Posterior cingulate gyrus (tissue), 11 donors: ENCODE data around the gene PCNT.
A peak's percentile ranks its signal among the peaks of the same experiment; 100 is the strongest.

Experiments
- DNase-seq, 10 donors: peaks; one replicate each; pipeline versions ENCODE4 v3.0.0 to v3.0.0-alpha.2; 2020 to 2021; ENCODE audit warnings: mixed read lengths in 3 of 10
- intact Hi-C: fragments of 100-400 bp; cut with DNase I; formaldehyde crosslinking; loops from one replicate; pipeline ENCODE4 v1.15.1; 2023

PCNT gene, protein sequence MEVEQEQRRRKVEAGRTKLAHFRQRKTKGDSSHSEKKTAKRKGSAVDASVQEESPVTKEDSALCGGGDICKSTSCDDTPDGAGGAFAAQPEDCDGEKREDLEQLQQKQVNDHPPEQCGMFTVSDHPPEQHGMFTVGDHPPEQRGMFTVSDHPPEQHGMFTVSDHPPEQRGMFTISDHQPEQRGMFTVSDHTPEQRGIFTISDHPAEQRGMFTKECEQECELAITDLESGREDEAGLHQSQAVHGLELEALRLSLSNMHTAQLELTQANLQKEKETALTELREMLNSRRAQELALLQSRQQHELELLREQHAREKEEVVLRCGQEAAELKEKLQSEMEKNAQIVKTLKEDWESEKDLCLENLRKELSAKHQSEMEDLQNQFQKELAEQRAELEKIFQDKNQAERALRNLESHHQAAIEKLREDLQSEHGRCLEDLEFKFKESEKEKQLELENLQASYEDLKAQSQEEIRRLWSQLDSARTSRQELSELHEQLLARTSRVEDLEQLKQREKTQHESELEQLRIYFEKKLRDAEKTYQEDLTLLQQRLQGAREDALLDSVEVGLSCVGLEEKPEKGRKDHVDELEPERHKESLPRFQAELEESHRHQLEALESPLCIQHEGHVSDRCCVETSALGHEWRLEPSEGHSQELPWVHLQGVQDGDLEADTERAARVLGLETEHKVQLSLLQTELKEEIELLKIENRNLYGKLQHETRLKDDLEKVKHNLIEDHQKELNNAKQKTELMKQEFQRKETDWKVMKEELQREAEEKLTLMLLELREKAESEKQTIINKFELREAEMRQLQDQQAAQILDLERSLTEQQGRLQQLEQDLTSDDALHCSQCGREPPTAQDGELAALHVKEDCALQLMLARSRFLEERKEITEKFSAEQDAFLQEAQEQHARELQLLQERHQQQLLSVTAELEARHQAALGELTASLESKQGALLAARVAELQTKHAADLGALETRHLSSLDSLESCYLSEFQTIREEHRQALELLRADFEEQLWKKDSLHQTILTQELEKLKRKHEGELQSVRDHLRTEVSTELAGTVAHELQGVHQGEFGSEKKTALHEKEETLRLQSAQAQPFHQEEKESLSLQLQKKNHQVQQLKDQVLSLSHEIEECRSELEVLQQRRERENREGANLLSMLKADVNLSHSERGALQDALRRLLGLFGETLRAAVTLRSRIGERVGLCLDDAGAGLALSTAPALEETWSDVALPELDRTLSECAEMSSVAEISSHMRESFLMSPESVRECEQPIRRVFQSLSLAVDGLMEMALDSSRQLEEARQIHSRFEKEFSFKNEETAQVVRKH (N-terminal part only)

DNA sequence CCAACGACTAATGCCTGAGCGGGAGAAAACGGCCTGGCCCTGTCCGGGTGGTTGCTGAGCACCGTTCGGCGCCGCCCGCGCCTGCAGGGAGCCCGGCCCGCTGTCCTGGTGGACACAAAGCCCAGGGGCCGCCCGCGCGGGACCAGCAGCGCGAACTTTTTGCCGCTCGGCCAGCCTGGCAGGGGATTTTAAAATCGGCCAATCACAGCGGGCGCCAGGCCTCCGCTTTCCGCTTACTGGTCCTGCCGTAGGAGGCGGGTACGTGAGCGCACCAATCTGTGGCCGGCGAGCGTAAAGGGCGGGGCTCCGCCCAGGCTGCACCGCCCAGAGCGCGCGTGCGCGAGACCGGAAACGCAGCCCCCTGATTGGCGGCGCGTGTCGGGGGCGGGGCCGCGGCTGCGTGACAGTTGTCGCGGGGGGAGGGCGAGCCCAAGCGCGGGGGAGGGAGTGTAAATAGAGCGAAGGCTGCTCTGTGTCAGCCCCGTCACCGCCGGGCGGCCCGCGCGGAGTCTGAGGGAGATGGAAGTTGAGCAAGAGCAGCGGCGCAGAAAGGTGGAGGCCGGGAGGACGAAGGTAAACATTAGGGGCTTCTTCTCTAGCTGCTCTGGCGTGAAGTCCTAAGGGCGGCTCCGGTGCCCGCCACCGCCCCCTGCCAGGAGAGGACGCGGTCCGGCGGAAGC is at the start of gene PCNT, which contains the start of gene C21orf58:
TSS of gene PCNT (plus strand) at position 447 of the 680 bp plus-strand sequence. CDS start at position 520, 73 bp downstream.
TSS of gene C21orf58 (minus strand) at position 161 of the 680 bp plus-strand sequence. CDS start 1,132 bp downstream, outside the sequence.
- intact Hi-C loops: loop anchor here (2.0 to 10.0 kb wide), 4 partner anchors 37 to 179 kb away; partner anchors contain the start of genes DIP2A, LSS and YBEY
- DNase-seq: peak; percentile 95 to 100 (median 97)

DNA sequence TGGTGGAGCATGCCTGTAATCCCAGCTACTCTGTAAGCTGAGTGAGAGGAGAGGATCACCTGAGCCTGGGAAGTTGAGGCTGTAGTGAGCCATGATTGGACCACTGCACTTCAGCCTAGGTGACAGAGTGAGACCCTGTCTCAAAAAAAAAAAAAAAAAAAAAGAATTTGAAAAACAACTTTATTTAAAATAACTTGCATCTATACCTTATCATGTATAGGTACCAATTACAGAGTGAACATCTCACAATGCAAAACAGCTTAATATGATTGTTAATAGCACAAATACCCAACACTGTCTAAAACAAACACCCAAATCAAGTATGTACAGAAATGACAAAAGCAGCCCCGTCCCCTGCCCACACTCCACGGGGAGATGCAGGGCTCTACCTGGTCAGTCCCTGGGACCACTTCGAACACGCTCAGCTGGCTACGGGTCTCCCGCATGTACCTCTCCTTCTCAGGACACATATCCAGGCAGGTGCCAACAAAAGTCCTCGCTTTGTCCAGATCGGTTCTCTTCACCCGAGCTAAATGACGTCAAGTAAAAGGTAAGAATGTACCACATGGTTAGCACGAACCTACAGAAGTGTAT is 49.1 kb upstream of the PCNT start:
- DNase-seq: peak in 2 of 10 donors; percentile 69 to 71
- intact Hi-C loops: no loop called here

DNA sequence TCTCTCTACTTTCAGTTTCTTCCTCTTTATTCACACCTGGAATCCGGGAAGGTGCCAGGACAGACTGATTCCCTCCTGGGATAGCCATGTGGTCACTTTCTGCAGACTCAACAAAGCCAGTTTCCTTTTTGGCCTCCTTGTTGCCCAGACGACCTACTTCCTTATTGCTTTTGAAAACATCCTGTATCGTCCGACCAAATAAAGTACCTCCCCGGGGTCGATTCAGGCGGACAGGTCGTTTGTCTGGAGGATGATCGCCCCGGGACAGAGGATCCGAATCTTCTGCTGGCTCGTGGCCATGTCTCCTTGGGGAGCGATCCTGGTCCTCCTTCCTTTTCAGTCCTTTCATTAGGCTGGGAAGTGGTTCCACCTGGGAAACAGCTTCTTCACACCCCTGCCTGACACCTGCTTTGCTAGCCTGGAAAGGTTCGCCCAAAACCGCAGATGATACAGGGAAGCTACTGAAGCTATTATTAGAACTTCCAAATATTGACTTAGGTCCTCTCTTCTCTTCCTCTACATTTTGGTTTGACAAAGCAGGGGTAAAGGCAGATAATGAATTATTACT is 39.8 kb upstream of the PCNT start:
- intact Hi-C loops: no loop called here
- peak in 2 of 10 donors; percentile 57 to 67 for DNase-seq

DNA sequence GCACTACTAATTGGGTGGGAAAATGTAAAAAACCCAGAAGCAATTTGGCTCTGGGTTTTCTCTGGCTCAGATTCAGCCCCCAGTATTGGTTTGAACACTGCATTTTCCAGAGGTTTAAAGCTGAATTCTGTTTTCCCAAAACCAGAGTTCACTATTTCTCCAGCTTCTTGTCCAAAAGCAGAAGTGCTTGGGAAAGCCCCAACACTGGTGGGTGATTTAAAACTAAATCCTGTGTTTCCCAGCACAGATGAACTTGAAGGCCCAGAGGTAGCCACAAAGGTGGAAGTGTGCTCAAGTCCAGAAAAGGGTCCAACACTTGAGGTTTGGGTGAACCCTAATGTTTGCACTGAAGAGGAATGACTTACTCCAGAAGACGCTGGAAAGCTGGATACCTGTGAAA is 39.2 kb upstream of the PCNT start:
- no peak for DNase-seq
- intact Hi-C loops: loop anchor here (5.0 kb wide), 2 partner anchors 142 to 173 kb away; partner anchors contain the start of gene DIP2A

DNA sequence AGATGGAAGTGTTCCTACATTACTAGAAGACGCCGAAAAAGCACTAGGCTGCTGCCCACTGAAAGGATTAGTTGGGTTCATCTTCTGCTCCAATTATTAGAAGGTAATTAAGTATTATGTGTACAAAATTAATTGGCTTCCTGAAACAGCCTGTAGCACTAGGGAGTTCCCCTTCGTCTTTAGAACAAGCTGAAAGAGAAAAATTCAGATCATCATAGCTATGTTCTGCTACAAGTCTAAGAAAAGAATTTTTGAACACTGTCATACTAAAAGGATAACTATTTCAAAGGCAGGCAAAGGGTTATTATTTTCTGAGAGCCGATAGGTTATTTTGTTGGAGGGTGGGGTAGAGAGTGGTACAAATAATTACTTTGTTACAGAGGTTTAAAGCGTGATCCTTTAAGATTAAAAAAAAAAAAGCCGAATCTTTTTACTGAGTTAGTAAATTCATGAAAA is 38.7 kb upstream of the PCNT start, which contains the start of gene MCM3AP:
TSS of gene MCM3AP (minus strand) at position 406 of the 456 bp plus-strand sequence. CDS start at position 81, 325 bp downstream.
- intact Hi-C loops: loop anchor here (5.0 kb wide), 2 partner anchors 143 to 172 kb away; partner anchors contain the start of gene DIP2A
- peak in 1 of 10 donors; percentile 3 for DNase-seq

DNA sequence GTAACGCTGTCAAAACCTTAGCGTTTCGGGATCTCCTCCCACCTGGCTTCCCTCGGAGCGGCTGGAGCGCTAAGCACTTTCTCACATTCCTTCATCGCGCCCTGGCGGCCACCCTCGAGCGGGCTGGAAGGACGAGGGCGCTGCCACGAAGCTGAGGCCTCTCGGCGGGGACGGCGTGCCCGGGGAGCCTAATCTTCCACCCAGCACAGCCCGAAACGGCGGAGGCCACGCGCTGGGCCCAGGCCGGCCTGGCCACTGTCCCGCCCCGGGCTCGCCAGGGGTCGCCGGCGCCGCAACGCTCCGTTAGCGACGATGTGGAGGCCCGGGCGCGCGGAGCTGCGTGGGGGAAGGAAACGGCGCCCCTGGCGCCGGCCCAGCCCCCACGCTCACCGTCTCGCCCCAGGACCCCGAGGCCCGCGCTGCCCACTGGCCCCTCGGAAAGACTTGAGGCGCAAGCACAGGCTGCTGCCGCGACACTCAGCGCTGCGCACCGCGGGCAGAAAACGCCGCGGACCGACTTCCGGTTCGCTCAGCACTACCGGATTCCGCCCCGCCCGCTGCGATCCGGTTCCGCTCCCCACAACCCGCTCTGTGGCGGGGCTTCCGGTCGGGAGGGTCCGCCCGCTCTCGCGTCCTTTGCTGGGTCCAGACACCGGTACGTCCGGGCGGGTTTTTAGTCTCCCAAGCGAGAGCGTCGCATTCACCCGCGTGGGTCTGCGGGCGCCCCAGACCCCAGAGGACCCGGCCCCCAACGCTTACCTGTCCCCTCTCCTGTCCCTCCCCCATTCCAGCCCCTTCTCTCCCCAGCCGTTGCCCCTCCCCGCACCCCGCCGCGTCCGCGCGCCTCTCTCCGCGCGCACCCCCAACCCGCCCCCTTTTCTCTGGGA is 38.0 kb upstream of the PCNT start, which contains the start of gene YBEY:
TSS of gene YBEY (plus strand) at position 582 of the 887 bp plus-strand sequence. CDS start 572 bp downstream, outside the sequence.
- intact Hi-C loops: loop anchor here (2.0 to 5.0 kb wide), 3 partner anchors 37 to 171 kb away; partner anchors contain the start of genes C21orf58 and DIP2A
- peak; percentile 81 to 98 (median 92) for DNase-seq

DNA sequence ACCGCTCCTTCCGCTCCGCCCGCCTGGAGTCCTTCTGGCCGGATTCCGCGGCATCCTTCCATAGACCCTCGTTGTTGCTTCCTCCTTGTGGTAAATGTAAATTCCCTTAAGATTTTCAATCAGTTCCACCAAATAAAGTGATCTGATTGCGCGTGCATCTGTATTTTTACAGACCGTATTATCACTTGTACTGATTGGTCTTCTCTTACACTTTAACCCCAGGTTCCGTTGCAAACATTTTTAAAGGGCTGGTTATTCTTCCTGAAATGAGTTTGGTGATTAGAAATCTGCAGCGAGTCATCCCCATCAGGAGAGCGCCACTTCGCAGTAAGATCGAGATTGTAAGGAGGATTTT is 37.3 kb upstream of the PCNT start:
- DNase-seq: no peak
- intact Hi-C loops: loop anchor here (2.0 to 5.0 kb wide), 3 partner anchors 36 to 171 kb away; partner anchors contain the start of genes C21orf58 and DIP2A

DNA sequence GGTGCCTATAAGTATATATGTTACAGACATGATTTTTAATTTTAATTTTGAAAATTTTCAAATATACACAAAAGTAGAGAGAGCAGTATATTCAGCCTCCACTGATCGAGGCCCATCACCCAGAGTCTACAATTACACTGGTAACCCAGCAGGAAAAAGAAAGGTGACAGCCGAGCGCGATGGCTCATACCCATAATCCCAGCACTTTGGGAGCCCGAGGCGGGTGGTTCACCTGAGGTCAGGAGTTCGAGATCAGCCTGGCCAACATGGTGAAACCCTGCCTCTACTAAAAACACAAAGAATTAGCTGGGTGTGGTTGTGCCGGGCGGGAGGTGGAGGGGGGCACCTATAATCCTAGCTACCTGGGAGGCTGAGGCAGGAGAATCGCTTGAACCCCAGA is 36.4 kb upstream of the PCNT start:
- intact Hi-C loops: loop anchor here (2.0 to 5.0 kb wide), 3 partner anchors 35 to 170 kb away; partner anchors contain the start of genes C21orf58 and DIP2A
- peak in 2 of 10 donors; percentile 55 to 62 for DNase-seq

DNA sequence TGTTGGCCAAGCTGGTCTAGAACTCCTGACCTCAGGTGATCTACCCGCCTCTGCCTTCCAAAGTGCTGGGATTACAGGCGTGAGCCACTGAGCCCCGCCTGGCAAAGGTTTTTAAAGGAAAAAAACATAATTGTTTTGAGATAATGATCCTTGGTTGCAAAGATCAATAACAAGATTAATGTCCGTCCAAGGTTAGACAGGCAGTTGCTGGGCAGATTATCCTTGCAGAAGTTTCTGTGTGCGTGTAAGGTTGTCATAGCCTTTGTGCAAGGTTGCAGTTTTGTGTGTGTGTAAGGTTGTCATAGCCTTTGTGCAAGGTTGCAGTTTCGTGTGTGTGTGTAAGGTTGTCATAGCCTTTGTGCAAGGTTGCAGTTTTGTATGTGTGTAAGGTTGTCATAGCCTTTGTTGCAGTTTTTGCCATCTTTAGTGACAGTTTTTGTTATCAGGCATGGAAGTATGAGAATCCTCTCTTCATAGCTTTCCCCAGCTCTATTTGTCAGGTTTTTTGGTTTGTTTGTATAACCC is 34.2 kb upstream of the PCNT start:
- intact Hi-C loops: loop anchor here (5.0 kb wide), 2 partner anchors 147 to 168 kb away; partner anchors contain the start of gene DIP2A
- DNase-seq: peak in 1 of 10 donors; percentile 5

DNA sequence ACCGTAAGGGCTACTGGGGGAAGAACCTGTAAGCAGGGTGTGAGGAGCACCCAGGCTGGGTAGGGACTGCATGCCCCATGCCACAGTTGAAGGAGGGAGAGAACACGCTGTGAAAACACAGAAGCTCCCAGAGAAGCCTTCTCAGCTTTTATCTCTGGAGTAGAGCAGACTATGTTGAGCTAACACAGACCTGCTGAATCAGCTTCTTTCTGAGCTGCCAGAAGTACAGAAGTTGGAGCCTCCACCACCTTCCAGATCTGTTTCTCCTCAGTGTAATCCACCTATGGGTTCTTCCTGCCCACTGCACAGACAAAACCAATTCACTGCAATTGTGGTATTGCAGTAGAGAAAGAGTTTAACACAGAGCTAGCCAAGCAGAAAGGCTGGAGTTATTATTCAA is 32.4 kb upstream of the PCNT start:
- DNase-seq: peak in 2 of 10 donors; percentile 2 to 30
- intact Hi-C loops: no loop called here

DNA sequence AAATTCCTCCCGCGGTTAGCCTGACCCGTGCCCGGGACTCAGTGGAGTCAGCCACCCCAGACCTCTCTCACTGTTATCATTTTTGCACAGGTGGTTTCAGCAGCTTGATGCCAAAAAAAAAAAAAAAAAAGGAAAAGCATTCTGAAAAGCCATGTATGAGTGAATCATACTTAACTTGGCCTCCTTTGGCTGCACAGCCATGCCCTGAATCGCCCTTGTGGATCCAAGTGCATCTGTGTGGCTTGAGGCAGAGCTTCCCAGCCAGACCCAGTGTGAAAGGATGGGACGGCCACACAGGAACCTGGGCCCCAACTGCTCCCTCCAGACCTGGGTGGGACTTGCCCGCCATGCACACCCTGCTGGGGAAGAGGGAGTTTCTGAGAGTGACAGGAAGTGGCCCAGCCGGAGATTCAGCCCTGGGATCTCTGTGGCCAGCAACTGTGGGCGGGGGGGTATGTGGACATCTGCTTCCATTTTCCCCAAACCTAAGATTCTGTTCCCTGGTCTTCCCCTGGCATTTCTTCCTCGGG is 29.2 kb upstream of the PCNT start:
- intact Hi-C loops: no loop called here
- peak in 3 of 10 donors; percentile 42 to 78 (median 66) for DNase-seq

DNA sequence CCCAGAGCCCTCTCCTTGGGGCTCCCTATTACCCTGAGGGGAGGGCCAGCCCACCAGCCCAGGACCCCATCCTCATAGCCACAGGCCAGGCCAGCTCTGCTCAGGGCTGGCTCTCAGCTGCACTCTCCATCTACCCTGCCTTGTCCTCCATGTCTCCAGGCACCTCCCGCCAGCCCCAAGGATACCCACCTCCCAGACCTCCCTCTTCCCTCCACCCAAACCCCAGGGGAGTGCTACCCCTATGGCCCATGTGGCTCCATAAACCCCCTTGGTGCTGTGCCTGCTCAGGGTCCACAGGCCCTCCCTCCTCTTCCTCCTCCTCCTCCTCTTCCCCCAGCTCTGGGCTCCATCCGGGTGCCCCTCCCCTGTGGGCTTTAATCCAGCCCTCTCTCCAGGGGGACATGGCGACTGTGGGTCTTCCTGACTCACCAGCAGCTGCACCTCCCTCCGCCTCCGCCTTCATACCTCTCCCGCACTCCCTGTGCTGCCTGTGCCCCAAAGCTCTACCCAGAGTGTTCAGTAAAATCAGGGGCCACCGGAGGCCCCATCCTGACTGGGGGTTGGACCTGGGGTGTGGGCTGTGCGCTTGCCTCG is 28.7 kb upstream of the PCNT start:
- DNase-seq: peak in 3 of 10 donors; percentile 49 to 68 (median 52)
- intact Hi-C loops: no loop called here

DNA sequence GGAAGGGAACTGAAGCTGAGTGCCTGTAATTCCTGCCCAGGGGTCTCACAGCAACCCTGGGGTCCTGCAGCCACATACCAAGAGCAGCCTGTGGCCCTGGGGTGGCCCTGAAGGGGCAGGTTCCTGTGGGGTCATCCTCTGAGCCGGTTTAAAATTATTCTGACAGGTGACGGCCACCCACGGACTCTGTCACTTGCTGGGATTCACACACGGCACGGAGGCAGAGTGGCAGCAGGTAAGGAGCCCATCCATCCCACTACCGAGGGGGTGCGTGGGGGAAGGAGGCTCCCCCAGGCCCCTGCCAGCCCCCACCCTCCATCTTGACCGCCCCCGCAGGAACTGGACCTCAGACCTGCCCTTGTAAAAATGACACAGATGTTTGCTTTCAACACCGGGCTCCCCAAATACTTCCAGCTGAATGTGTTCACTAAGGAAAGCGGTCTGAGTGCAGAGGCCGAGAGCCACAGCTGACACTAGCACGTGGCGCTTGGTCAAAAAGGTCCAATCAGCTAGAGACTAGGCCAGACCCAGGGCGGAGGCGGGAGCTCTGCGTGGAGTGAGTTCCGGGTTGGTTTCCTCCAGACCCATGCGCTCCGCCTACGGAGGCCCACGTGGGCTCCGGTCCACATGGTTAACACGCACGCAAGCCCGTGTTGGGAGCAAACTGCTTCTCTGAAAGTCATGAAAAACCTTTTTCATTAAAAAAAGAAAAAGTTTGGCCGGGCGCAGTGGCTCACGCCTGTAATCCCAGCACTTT is 27.8 kb upstream of the PCNT start:
- DNase-seq: peak; percentile 13 to 89 (median 44)

DNA sequence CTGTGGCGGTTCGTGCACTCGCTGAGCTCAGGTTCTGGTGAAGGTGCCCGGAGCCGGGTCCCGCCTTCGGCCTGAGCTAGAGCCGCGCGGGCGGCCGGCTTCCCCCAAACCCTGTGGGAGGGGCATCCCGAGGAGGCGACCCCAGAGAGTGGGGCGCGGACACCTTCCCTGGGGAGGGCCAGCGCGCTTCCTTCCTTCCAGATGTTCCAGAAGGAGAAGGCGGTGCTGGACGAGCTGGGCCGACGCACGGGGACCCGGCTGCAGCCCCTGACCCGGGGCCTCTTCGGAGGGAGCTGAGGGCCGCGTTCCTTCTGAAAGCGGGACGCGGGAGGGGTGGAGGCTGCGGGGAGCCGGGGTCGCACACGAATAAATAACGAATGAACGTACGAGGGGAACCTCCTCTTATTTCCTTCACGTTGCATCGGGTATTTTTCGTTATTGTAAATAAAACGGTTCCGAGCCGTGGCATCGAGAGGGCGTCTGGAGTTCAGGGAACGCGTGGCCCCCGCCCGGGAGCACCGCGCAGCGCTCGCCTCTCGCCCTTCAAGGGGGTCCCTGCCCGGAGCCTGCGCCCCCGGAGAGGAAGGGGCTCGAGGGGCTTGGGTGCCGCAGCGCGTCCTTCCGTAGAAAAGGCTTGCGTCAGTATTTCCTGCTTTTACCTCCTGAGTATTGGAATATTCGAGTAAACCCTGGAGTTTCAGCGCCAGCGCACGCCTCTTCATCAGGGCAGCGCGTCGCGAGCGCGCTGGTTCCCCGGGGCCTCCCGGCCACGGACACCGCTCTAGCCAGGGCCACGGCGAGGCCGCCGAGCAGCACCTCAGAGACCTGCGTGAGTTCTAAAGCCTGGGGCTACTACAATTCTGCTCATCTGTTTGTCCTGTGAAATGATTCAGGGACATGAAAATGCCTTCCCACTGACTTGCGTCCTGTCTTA is 26.4 kb upstream of the PCNT start:
- peak in 3 of 10 donors; percentile 63 to 78 (median 71) for DNase-seq
- intact Hi-C loops: no loop called here

More for the DNA sequence above, 27.8 kb upstream of the PCNT start:
- intact Hi-C loops: no loop called here
